Measurements from ENCODE around the gene IFITM2.

The IFITM2 gene

DNA sequence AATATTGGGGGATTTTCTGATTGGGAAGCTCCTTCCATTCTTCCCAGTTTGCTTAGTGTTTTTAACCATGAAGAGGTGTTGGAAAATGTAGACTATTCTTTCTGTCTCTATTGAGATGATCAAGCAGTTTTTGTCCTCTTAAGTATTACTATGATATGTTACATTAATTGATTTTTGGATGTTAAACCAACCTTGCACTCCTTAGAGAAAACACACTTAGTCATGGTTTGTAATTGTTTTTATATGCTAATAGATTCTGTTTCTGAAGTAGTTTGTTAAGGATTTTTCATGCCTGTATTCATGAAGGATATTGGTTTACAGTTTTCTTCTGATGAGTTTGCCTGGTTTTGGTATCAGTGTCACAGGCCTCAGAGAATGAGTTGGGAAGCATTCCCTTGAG lies 31.4 kb upstream of the IFITM2 start:
- DNase-seq (ENCODE audit: extremely low spot score): no peak
- CTCF ChIA-PET: interaction anchor here (1.0 to 2.6 kb wide), 3 partner anchors 25 to 28 kb away, joined by 3 to 14 read pairs (median 3); no protein-coding TSS in a partner anchor
- TF ChIP-seq, protein P1, sequence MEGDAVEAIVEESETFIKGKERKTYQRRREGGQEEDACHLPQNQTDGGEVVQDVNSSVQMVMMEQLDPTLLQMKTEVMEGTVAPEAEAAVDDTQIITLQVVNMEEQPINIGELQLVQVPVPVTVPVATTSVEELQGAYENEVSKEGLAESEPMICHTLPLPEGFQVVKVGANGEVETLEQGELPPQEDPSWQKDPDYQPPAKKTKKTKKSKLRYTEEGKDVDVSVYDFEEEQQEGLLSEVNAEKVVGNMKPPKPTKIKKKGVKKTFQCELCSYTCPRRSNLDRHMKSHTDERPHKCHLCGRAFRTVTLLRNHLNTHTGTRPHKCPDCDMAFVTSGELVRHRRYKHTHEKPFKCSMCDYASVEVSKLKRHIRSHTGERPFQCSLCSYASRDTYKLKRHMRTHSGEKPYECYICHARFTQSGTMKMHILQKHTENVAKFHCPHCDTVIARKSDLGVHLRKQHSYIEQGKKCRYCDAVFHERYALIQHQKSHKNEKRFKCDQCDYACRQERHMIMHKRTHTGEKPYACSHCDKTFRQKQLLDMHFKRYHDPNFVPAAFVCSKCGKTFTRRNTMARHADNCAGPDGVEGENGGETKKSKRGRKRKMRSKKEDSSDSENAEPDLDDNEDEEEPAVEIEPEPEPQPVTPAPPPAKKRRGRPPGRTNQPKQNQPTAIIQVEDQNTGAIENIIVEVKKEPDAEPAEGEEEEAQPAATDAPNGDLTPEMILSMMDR (IDR thresholded peaks at IDR 0.05; ENCODE audit: control extremely low read depth, extremely low read depth, low read depth, missing control alignments): no peak
- POLR2A ChIA-PET: no interaction called here

DNA sequence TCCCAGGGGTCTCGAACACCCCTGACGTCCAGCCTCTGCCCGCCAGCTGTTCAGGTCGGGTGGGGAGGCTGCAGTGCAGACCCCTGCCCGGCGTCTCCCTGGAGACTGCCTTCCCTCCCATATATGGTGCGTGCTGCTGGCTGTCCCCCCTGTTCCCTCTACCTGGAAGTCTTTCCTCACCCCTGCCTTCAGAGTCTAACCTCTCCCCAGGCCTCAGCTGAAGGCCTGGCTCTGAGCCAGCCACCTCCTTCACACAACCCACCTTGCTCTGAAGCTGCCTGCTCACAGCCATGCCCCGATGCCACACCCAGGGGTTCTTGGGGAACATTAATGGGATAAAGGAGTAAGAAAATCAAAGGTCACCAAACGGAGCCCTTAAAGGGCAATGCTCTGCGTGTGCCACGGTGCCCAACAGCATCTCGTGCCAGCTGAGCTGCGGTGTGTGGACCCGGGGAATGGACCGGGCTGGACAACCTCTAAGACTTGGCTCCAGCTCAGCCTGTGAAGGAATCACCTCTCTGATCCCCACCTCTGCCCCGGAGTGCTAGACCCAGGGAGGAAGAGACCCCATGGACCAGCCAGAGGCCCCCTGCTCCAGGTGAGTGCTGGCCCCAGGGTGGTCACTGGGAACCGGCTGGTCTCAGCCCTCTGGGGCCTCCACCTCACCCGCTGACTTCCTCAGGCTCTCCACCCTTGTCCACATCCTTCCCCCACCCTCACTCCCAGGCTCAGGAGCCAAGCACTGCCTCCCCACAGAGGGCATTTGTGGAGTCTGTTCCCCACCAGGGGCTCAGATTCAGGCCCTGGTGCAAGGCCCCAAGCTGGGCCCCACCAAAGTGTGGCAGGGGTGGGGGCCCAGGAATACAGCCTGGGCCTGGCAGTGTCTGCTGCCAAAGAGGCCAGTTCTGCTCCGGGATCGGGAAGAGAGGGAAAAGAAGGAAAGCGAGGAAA lies 29.3 kb upstream of the IFITM2 start, which contains the start of gene NLRP6:
Gene NLRP6, plus strand, starts transcription at position 407 of the 951 bp plus-strand sequence. Its CDS starts 163 bp downstream, at position 570.
- POLR2A ChIA-PET: no interaction called here
- TF ChIP-seq, protein P1 (IDR thresholded peaks at IDR 0.05; ENCODE audit: control extremely low read depth, extremely low read depth, low read depth, missing control alignments): no peak
- CTCF ChIA-PET: interaction anchor here (0.8 to 4.0 kb wide), 5 partner anchors 9 to 65 kb away, joined by 3 to 11 read pairs (median 3); no protein-coding TSS in a partner anchor
- DNase-seq (ENCODE audit: extremely low spot score): no peak

DNA sequence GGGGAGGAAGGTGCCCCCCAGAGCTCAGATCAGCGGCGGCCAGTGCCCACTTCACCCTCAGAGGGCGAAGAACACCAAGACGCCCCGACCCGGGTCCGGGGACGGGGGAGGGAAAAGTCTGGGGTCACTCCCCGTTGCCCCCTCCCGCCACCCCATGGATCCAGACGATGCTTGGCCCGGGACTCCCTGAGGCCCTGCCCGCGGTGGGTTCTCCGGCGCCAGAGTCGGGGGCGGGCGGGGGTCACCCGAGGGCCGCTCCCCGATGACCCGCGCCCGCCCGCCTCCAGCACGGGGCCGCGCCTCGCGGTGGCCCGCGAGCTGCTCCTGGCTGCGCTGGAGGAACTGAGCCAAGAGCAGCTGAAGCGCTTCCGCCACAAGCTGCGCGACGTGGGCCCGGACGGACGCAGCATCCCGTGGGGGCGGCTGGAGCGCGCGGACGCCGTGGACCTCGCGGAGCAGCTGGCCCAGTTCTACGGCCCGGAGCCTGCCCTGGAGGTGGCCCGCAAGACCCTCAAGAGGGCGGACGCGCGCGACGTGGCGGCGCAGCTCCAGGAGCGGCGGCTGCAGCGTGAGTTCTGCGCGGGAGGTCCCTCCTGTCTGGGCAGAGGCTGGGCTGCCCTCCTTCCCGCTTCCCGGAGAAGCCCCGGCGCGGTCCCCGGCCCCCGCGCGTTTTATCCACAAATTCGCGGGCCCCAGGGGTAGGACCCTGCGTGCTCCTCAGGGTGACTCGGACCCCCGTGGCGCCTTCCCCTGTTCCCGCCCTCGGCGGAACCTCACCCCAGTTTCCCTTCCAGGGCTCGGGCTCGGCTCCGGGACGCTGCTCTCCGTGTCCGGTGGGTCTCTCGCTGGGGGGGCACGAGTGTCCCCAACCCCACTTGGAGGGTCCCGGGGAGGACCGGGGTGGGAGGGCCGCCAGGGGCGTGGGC lies 28.3 kb upstream of the IFITM2 start:
- TF ChIP-seq, protein P1 (IDR thresholded peaks at IDR 0.05; ENCODE audit: control extremely low read depth, extremely low read depth, low read depth, missing control alignments): no peak
- POLR2A ChIA-PET: interaction anchor here (0.6 kb wide), 1 partner anchor 244 kb away, joined by 6 read pairs; no protein-coding TSS in a partner anchor
- no peak for DNase-seq (ENCODE audit: extremely low spot score)
- CTCF ChIA-PET: interaction anchor here (1.0 to 4.0 kb wide), 3 partner anchors 11 to 28 kb away, joined by 3 to 11 read pairs (median 3); no protein-coding TSS in a partner anchor

DNA sequence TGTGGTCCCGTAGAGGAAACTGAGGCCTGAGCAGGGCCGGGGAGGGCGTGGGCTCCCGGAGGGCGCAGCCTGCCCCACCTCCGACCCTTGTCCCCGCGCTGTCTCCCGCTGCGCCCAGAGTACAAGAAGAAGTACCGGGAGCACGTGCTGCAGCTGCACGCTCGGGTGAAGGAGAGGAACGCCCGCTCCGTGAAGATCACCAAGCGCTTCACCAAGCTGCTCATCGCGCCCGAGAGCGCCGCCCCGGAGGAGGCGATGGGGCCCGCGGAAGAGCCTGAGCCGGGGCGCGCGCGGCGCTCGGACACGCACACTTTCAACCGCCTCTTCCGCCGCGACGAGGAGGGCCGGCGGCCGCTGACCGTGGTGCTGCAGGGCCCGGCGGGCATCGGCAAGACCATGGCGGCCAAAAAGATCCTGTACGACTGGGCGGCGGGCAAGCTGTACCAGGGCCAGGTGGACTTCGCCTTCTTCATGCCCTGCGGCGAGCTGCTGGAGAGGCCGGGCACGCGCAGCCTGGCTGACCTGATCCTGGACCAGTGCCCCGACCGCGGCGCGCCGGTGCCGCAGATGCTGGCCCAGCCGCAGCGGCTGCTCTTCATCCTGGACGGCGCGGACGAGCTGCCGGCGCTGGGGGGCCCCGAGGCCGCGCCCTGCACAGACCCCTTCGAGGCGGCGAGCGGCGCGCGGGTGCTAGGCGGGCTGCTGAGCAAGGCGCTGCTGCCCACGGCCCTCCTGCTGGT lies 27.5 kb upstream of the IFITM2 start:
- DNase-seq (ENCODE audit: extremely low spot score): no peak
- ChIA-PET POLR2A (no interaction called here), CTCF (interaction anchor here (4.0 kb wide), 1 partner anchor 29 kb away, joined by 11 read pairs; no protein-coding TSS in a partner anchor)
- TF ChIP-seq, protein P1 (IDR thresholded peaks at IDR 0.05; ENCODE audit: control extremely low read depth, extremely low read depth, low read depth, missing control alignments): no peak

DNA sequence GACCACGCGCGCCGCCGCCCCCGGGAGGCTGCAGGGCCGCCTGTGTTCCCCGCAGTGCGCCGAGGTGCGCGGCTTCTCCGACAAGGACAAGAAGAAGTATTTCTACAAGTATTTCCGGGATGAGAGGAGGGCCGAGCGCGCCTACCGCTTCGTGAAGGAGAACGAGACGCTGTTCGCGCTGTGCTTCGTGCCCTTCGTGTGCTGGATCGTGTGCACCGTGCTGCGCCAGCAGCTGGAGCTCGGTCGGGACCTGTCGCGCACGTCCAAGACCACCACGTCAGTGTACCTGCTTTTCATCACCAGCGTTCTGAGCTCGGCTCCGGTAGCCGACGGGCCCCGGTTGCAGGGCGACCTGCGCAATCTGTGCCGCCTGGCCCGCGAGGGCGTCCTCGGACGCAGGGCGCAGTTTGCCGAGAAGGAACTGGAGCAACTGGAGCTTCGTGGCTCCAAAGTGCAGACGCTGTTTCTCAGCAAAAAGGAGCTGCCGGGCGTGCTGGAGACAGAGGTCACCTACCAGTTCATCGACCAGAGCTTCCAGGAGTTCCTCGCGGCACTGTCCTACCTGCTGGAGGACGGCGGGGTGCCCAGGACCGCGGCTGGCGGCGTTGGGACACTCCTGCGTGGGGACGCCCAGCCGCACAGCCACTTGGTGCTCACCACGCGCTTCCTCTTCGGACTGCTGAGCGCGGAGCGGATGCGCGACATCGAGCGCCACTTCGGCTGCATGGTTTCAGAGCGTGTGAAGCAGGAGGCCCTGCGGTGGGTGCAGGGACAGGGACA lies 26.7 kb upstream of the IFITM2 start:
- CTCF ChIA-PET: interaction anchor here (4.0 kb wide), 1 partner anchor 30 kb away, joined by 11 read pairs; no protein-coding TSS in a partner anchor
- POLR2A ChIA-PET: no interaction called here

More for the DNA sequence above, 26.7 kb upstream of the IFITM2 start:
- TF ChIP-seq, protein P1 (IDR thresholded peaks at IDR 0.05; ENCODE audit: control extremely low read depth, extremely low read depth, low read depth, missing control alignments): no peak
- DNase-seq (ENCODE audit: extremely low spot score): no peak
